CD4-positive, alpha-beta memory T cell (primary cell): ENCODE measurements around the gene CTPS2. TPM values are rescaled to one million over a fixed set of nuclear protein-coding genes. Genes with fewer than 3 reads are reported as not detected.
"Not testable (repeated sequence)": the region's sequence is repeated elsewhere in the genome, so short reads cannot be mapped to it uniquely, and the experiment has no call there.

Source experiments
- CTCF ChIA-PET: fragments of 350-600 bp; sonication (Branson Sonifier 250); formaldehyde crosslinking; loops from one replicate; lab custom pipeline; 2021; ENCODE audit warnings: inconsistent platforms; ENCODE audit not compliant: partially characterized antibody; lab: Charles Lee
- POLR2A ChIA-PET: fragments of 350-600 bp; sonication (Branson Sonifier 250); formaldehyde crosslinking; loops from one replicate; lab custom pipeline; 2021; ENCODE audit not compliant: partially characterized antibody; lab: Charles Lee
- DNase-seq, 5 donors: peaks; one replicate each; pipeline versions ENCODE4 v3.0.0 to v3.0.0-alpha.2; 2020 to 2022; ENCODE audit warnings: mixed read lengths in 1 of 5
- H3K27ac ChIP-seq: one replicate; pipeline ENCODE4 v1.7.0; 2013; ENCODE audit warnings: low read depth, low read length
- H3K27me3 ChIP-seq: 2 replicates; pipeline ENCODE4 v1.7.0; 2013; ENCODE audit warnings: mild to moderate bottlenecking, low read length, moderate library complexity; ENCODE audit not compliant: insufficient read depth
- H3K36me3 ChIP-seq: 2 replicates; pipeline ENCODE4 v1.7.0; 2013; ENCODE audit warnings: mild to moderate bottlenecking, low read length, moderate library complexity; ENCODE audit not compliant: insufficient read depth
- H3K4me1 ChIP-seq: 2 replicates; pipeline ENCODE4 v1.7.0; 2013; ENCODE audit warnings: mild to moderate bottlenecking, low read length, moderate library complexity; ENCODE audit not compliant: insufficient read depth
- H3K4me3 ChIP-seq, 2 donors: one replicate each; pipeline ENCODE4 v1.7.0; 2013; ENCODE audit warnings: low read length in 2 of 2, mild to moderate bottlenecking in 1 of 2
- H3K9me3 ChIP-seq, 2 donors: one replicate each; pipeline ENCODE4 v1.7.0; 2013; ENCODE audit warnings: low read length in 2 of 2, control low read depth in 1 of 2; ENCODE audit not compliant: control insufficient read depth in 1 of 2
- H3K27ac Mint-ChIP-seq, 7 donors: one replicate each; pipeline ENCODE4 v1.8.0; 2020 to 2021; ENCODE audit warnings: mixed read lengths in 7 of 7, mild to moderate bottlenecking in 6 of 7, inconsistent platforms in 3 of 7, moderate library complexity in 3 of 7
- H3K27me3 Mint-ChIP-seq, 2 donors: one replicate each; pipeline ENCODE4 v1.8.0; 2020 to 2021; ENCODE audit warnings: mixed read lengths in 2 of 2
- H3K36me3 Mint-ChIP-seq, 2 donors: one replicate each; pipeline ENCODE4 v1.8.0; 2020 to 2021; ENCODE audit warnings: mixed read lengths in 2 of 2, inconsistent platforms in 1 of 2, mild to moderate bottlenecking in 1 of 2
- H3K4me1 Mint-ChIP-seq, 4 donors: one replicate each; pipeline ENCODE4 v1.8.0; 2020 to 2021; ENCODE audit warnings: mixed read lengths in 4 of 4, mild to moderate bottlenecking in 1 of 4
- H3K4me3 Mint-ChIP-seq, 8 donors: one replicate each; pipeline ENCODE4 v1.8.0; 2020 to 2021; ENCODE audit warnings: mixed read lengths in 8 of 8, mild to moderate bottlenecking in 7 of 8, moderate library complexity in 6 of 8, inconsistent platforms in 3 of 8
- H3K9me3 Mint-ChIP-seq, 8 donors: one replicate each; pipeline ENCODE4 v1.8.0; 2020 to 2021; ENCODE audit warnings: mixed read lengths in 8 of 8, mild to moderate bottlenecking in 5 of 8, inconsistent platforms in 3 of 8, moderate library complexity in 1 of 8
- intact Hi-C: fragments of 100-400 bp; cut with micrococcal nuclease; formaldehyde crosslinking; loops from one replicate; pipeline ENCODE4 v1.15.1; 2023
- polyA plus RNA-seq, 2 donors: library from polyadenylated mRNA; unstranded; fragments of 300-500 nt; fragmentation: Illumina TruSeq; gene quantifications; one replicate each; pipeline ENCODE4 v1.2.3, GENCODE V29; 2021
- total RNA-seq, 2 experiments: library from RNA; stranded (reverse); gene quantifications; one replicate each; pipeline ENCODE4 v1.2.3, GENCODE V29; 2021

Gene CTPS2
- total and polyA plus RNA-seq, 4 experiments from 2014 or later = 3.8 to 7.2 (median 5.5) TPM

- Histone ChIP-seq H3K9me3 (no peaks in the 10 kb centered on the region), H3K27ac (no peak overlapping the region), H3K27me3 (no peaks in the 10 kb centered on the region), H3K4me1 (no peaks in the 10 kb centered on the region), H3K4me3 (no peak overlapping the region), H3K36me3 (no peaks in the 10 kb centered on the region)
- no peaks in the 10 kb centered on the region for H3K27me3 Mint-ChIP-seq
- CTCF ChIA-PET = no interaction called here
- peaks cover 0 to 2% (median 0%) of the 10 kb centered on the region in 8 donors for H3K9me3 Mint-ChIP-seq
- intact Hi-C loops = no loop called here
- H3K36me3 Mint-ChIP-seq = peaks cover 16 to 20% of the 10 kb centered on the region in 2 donors
- POLR2A ChIA-PET = no interaction called here
- H3K27ac Mint-ChIP-seq = no peak overlapping the region
- no peak overlapping the region for H3K4me3 Mint-ChIP-seq
- DNase-seq = no peak
- H3K4me1 Mint-ChIP-seq = no peaks in the 10 kb centered on the region
These were observed 95.1 kb downstream of the CTPS2 start for GRCh38 chrX:16617382-16617781.

GRCh38 chrX:16612257-16612897 is 100.1 kb downstream of the CTPS2 start:
- intact Hi-C loops = loop anchor here (5.0 kb wide), 1 partner anchor 1275 kb away; the partner anchor contains the start of gene PIGA
- Histone ChIP-seq H3K4me3 (no peak overlapping the region), H3K9me3 (no peaks in the 10 kb centered on the region), H3K36me3 (no peaks in the 10 kb centered on the region), H3K27ac (no peak overlapping the region), H3K27me3 (no peaks in the 10 kb centered on the region), H3K4me1 (peaks cover 3% of the 10 kb centered on the region)
- Mint-ChIP-seq H3K9me3 (peaks cover 0 to 2% (median 0%) of the 10 kb centered on the region in 8 donors), H3K4me3 (no peak overlapping the region), H3K36me3 (peaks cover 13 to 20% of the 10 kb centered on the region in 2 donors), H3K4me1 (peaks cover 0 to 4% (median 2%) of the 10 kb centered on the region in 4 donors), H3K27ac (no peak overlapping the region), H3K27me3 (no peaks in the 10 kb centered on the region)
- ChIA-PET CTCF (no interaction called here), POLR2A (interaction anchor here (0.6 kb wide), 1 partner anchor 55 kb away, joined by 6 read pairs; no protein-coding TSS in a partner anchor)
- DNase-seq = no peak

GRCh38 chrX:16610654-16611053 is 101.8 kb downstream of the CTPS2 start:
- H3K36me3 Mint-ChIP-seq = peaks cover 10 to 16% of the 10 kb centered on the region in 2 donors
- H3K4me1 ChIP-seq, H3K27me3 Mint-ChIP-seq, H3K4me3 Mint-ChIP-seq, H3K9me3 ChIP-seq, H3K9me3 Mint-ChIP-seq, H3K36me3 ChIP-seq, H3K27ac Mint-ChIP-seq, H3K4me3 ChIP-seq, POLR2A ChIA-PET, CTCF ChIA-PET, H3K27ac ChIP-seq, H3K27me3 ChIP-seq, DNase-seq: not testable (repeated sequence)
- peaks cover 0 to 16% (median 10%) of the 10 kb centered on the region in 4 donors for H3K4me1 Mint-ChIP-seq
- intact Hi-C loops = loop anchor here (5.0 kb wide), 1 partner anchor 1273 kb away; the partner anchor contains the start of gene PIGA

- H3K9me3 ChIP-seq = no peaks in the 10 kb centered on the region
- POLR2A ChIA-PET = no interaction called here
These were observed 102.3 kb downstream of the CTPS2 start for GRCh38 chrX:16610121-16610621.

GRCh38 chrX:16606142-16606720 is 106.2 kb downstream of the CTPS2 start:
- peaks cover 0 to 4% of the 10 kb centered on the region in 2 donors for H3K36me3 Mint-ChIP-seq
- H3K4me1 Mint-ChIP-seq = peaks cover 9 to 35% (median 27%) of the 10 kb centered on the region in 4 donors
- peaks cover 32% of the 10 kb centered on the region for H3K4me1 ChIP-seq
- peaks cover 0 to 2% (median 0%) of the 10 kb centered on the region in 8 donors for H3K9me3 Mint-ChIP-seq
- H3K36me3 ChIP-seq = no peaks in the 10 kb centered on the region
- no peaks in the 10 kb centered on the region for H3K27me3 ChIP-seq
- peak overlapping the region in 4 of 7 donors; percentile 13 to 85 (median 48) for H3K27ac Mint-ChIP-seq
- H3K9me3 ChIP-seq = no peaks in the 10 kb centered on the region
- no peaks in the 10 kb centered on the region for H3K27me3 Mint-ChIP-seq
- ChIA-PET CTCF (no interaction called here), POLR2A (no interaction called here)
- intact Hi-C loops = loop anchor here (10.0 kb wide), 1 partner anchor 81 kb away; no protein-coding TSS in a partner anchor
- H3K4me3 Mint-ChIP-seq = no peak overlapping the region
- H3K27ac ChIP-seq = no peak overlapping the region
- H3K4me3 ChIP-seq = no peak overlapping the region
- no peak for DNase-seq

More at GRCh38 chrX:16610121-16610621, 102.3 kb downstream of the CTPS2 start:
- Mint-ChIP-seq H3K27ac (no peak overlapping the region), H3K27me3 (no peaks in the 10 kb centered on the region), H3K4me3 (no peak overlapping the region), H3K4me1 (peaks cover under 1 to 18% (median 11%) of the 10 kb centered on the region in 4 donors), H3K9me3 (peaks cover 0 to 2% (median 0%) of the 10 kb centered on the region in 8 donors), H3K36me3 (peaks cover 10 to 16% of the 10 kb centered on the region in 2 donors)
- no peak overlapping the region for H3K4me3 ChIP-seq
- no peaks in the 10 kb centered on the region for H3K36me3 ChIP-seq
- intact Hi-C loops = loop anchor here (5.0 kb wide), 1 partner anchor 1273 kb away; the partner anchor contains the start of gene PIGA
- H3K27ac ChIP-seq = no peak overlapping the region
- CTCF ChIA-PET = no interaction called here
- no peaks in the 10 kb centered on the region for H3K27me3 ChIP-seq
- H3K4me1 ChIP-seq = peaks cover 9% of the 10 kb centered on the region
- no peak for DNase-seq

DNA sequence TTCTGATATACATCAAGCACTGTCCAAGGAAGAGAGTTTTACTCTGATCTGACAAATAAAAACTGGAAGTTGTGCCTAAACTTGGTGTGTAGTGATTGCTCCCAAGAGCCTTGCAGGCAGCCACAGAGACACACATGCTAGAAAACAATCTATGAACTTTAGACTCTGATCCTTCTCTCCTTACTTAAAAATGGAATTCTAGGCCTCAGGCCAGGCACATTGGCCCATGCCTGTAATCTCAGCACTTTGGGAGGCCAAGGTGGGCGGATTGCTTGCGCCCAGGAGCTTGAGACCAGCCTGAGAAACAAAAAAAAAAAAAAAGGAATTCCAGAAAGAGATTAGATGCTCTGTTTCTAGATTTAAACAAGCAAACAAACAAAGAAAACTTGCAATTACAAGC is 108.1 kb downstream of the CTPS2 start:
- Histone ChIP-seq H3K4me3 (no peak overlapping the region), H3K27me3 (no peaks in the 10 kb centered on the region), H3K36me3 (no peaks in the 10 kb centered on the region), H3K27ac (peak overlapping the region; percentile 31), H3K9me3 (no peaks in the 10 kb centered on the region), H3K4me1 (peaks cover 32% of the 10 kb centered on the region)
- H3K4me1 Mint-ChIP-seq = peaks cover 9 to 35% (median 27%) of the 10 kb centered on the region in 4 donors
- H3K27me3 Mint-ChIP-seq = no peaks in the 10 kb centered on the region
- CTCF ChIA-PET = no interaction called here
- POLR2A ChIA-PET = no interaction called here
- DNase-seq = no peak
- no peaks in the 10 kb centered on the region for H3K36me3 Mint-ChIP-seq
- intact Hi-C loops = loop anchor here (10.0 kb wide), 1 partner anchor 80 kb away; no protein-coding TSS in a partner anchor
- no peaks in the 10 kb centered on the region for H3K9me3 Mint-ChIP-seq
- H3K4me3 Mint-ChIP-seq = peak overlapping the region in 7 of 8 donors; percentile 69 to 86 (median 77)
- H3K27ac Mint-ChIP-seq = peak overlapping the region; percentile 83 to 95 (median 94)

DNA sequence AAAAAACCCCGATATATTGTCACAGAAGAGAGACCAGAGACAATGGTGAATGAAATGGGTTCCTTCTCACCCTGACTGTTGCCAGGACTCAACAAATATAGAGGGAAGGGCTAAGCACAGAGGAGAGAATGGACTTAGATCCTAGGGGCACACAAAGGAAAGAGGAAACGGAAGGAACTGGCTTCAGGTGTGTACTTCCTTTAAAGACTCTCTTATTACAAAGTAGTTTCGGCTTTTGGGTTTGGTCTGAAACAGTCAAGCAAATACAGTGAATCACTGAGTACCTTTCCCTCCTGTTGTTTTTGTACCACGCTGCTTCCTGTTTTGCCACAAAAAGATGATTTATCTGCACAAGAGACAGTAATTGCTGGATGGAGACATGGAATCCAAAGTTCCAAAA is 108.6 kb downstream of the CTPS2 start:
- H3K27ac Mint-ChIP-seq = peak overlapping the region; percentile 83 to 95 (median 94)
- no peaks in the 10 kb centered on the region for H3K9me3 ChIP-seq
- DNase-seq = peak in 2 of 5 donors; percentile 8
- intact Hi-C loops = loop anchor here (10.0 kb wide), 1 partner anchor 79 kb away; no protein-coding TSS in a partner anchor
- H3K4me3 Mint-ChIP-seq = peak overlapping the region; percentile 69 to 86 (median 76)
- peak overlapping the region; percentile 31 for H3K27ac ChIP-seq
- peaks cover 32% of the 10 kb centered on the region for H3K4me1 ChIP-seq
- no peak overlapping the region for H3K4me3 ChIP-seq
- no peaks in the 10 kb centered on the region for H3K27me3 Mint-ChIP-seq
- H3K4me1 Mint-ChIP-seq = peaks cover 9 to 35% (median 27%) of the 10 kb centered on the region in 4 donors
- ChIA-PET POLR2A (no interaction called here), CTCF (no interaction called here)
- H3K36me3 ChIP-seq = no peaks in the 10 kb centered on the region
- no peaks in the 10 kb centered on the region for H3K27me3 ChIP-seq
- H3K9me3 Mint-ChIP-seq = no peaks in the 10 kb centered on the region
- H3K36me3 Mint-ChIP-seq = no peaks in the 10 kb centered on the region
